ENCODE measurements around the gene GP1BB. TPM values are rescaled to one million over a fixed set of nuclear protein-coding genes. Genes with fewer than 3 reads are reported as not detected.

Gene GP1BB
- total RNA-seq, 4 donors from 2014 or later, result 14.7 to 28.7 (median 19.4) TPM

GRCh38 chr22:19714312-19715187 is 8.8 kb upstream of the GP1BB start, which contains the start of gene SEPTIN5:
TSS of gene SEPTIN5 (plus strand) at chr22:19714503. CDS start at chr22:19714589, 86 bp downstream.
- 18% methylated on average over 4 of the region's 106 CpGs for WGBS
- H3K9me3 ChIP-seq, result no peaks in the 10 kb centered on the region
- H3K4me3 ChIP-seq, result peak within 1 kb of the TSS; percentile 70
- TF ChIP-seq EP300 (IDR thresholded peaks at IDR 0.05) (no peak), CTCF (IDR thresholded peaks at IDR 0.05) (no peak), POLR2AphosphoS5 (IDR thresholded peaks at IDR 0.05) (no peak)
- no peak for DNase-seq (ENCODE audit: low spot score in 2 of 2)
- H3K4me1 ChIP-seq, result peaks cover 53% of the 10 kb centered on the region
- no peaks in the 10 kb centered on the region for H3K36me3 ChIP-seq
- H3K27ac ChIP-seq, result peak within 1 kb of the TSS; percentile 26
- peaks cover 13% of the 10 kb centered on the region for H3K27me3 ChIP-seq

GRCh38 chr22:19715188-19715930 is 8.0 kb upstream of the GP1BB start:
- peak overlapping the region; percentile 70 for H3K4me3 ChIP-seq
- TF ChIP-seq POLR2AphosphoS5 (IDR thresholded peaks at IDR 0.05), result no peak
- peaks cover 15% of the 10 kb centered on the region for H3K27me3 ChIP-seq
- no peaks in the 10 kb centered on the region for H3K9me3 ChIP-seq
- H3K4me1 ChIP-seq, result peaks cover 47% of the 10 kb centered on the region
- no peak for DNase-seq (ENCODE audit: low spot score in 2 of 2)
- H3K36me3 ChIP-seq, result peaks cover under 1% of the 10 kb centered on the region
- peak overlapping the region; percentile 26 for H3K27ac ChIP-seq
- WGBS, result 81% methylated on average over 3 of the region's 4 CpGs

- 84% methylated on average over 8 of the region's 11 CpGs for WGBS
- Histone ChIP-seq H3K4me1 (peaks cover 47% of the 10 kb centered on the region), H3K27me3 (peaks cover 15% of the 10 kb centered on the region), H3K36me3 (peaks cover 5% of the 10 kb centered on the region), H3K4me3 (no peak overlapping the region), H3K9me3 (no peaks in the 10 kb centered on the region), H3K27ac (no peak overlapping the region)
- TF ChIP-seq POLR2AphosphoS5 (IDR thresholded peaks at IDR 0.05) (no peak), EP300 (IDR thresholded peaks at IDR 0.05) (no peak), POLR2A (IDR thresholded peaks at IDR 0.05) (no peak), CTCF (IDR thresholded peaks at IDR 0.05) (no peak)
- no peak for DNase-seq (ENCODE audit: low spot score in 2 of 2)
Observed at GRCh38 chr22:19716041-19716828, 7.1 kb upstream of the GP1BB start.

- Histone ChIP-seq H3K36me3 (peaks cover 9% of the 10 kb centered on the region), H3K27me3 (peaks cover 15% of the 10 kb centered on the region), H3K4me1 (peaks cover 47% of the 10 kb centered on the region), H3K4me3 (no peak overlapping the region), H3K9me3 (no peaks in the 10 kb centered on the region), H3K27ac (no peak overlapping the region)
- no peak for TF ChIP-seq CTCF (IDR thresholded peaks at IDR 0.05)
- no peak for TF ChIP-seq EP300 (IDR thresholded peaks at IDR 0.05)
- no peak for TF ChIP-seq POLR2AphosphoS5 (IDR thresholded peaks at IDR 0.05)
- no peak for TF ChIP-seq POLR2A (IDR thresholded peaks at IDR 0.05)
- no peak for DNase-seq (ENCODE audit: low spot score in 2 of 2)
- WGBS, result no CpG with 5 or more reads among the region's 1 CpG
Observed at GRCh38 chr22:19716829-19717105, 6.6 kb upstream of the GP1BB start.

GRCh38 chr22:19717181-19717580 is 6.2 kb upstream of the GP1BB start:
- H3K4me1 ChIP-seq, result peaks cover 47% of the 10 kb centered on the region
- H3K4me3 ChIP-seq, result no peak overlapping the region
- no peak for DNase-seq (ENCODE audit: low spot score in 2 of 2)
- no peak overlapping the region for H3K27ac ChIP-seq
- H3K9me3 ChIP-seq, result no peaks in the 10 kb centered on the region
- peaks cover 20% of the 10 kb centered on the region for H3K27me3 ChIP-seq
- WGBS, result 73% methylated on average over 6 of the region's 9 CpGs
- H3K36me3 ChIP-seq, result peaks cover 13% of the 10 kb centered on the region
- TF ChIP-seq POLR2A (IDR thresholded peaks at IDR 0.05) (no peak), CTCF (IDR thresholded peaks at IDR 0.05) (no peak), EP300 (IDR thresholded peaks at IDR 0.05) (no peak), POLR2AphosphoS5 (IDR thresholded peaks at IDR 0.05) (no peak)
